GM21737 (cell line): ENCODE results near the gene BCL2L15.

ENCODE experiments used
- ATAC-seq: cut with Tn5 transposase; IDR thresholded peaks from one replicate; pipeline ENCODE4 v1.9.1; 2021; ENCODE audit warnings: mild to moderate bottlenecking, moderate library complexity; ENCODE audit not compliant: unreplicated experiment

Gene BCL2L15

GRCh38 chr1:113912594-113913311, 25.4 kb upstream of the BCL2L15 start:
- ATAC-seq = no peak

- ATAC-seq = peak; percentile 2
Observed at GRCh38 chr1:113905435-113905861, 18.1 kb upstream of the BCL2L15 start.

DNA sequence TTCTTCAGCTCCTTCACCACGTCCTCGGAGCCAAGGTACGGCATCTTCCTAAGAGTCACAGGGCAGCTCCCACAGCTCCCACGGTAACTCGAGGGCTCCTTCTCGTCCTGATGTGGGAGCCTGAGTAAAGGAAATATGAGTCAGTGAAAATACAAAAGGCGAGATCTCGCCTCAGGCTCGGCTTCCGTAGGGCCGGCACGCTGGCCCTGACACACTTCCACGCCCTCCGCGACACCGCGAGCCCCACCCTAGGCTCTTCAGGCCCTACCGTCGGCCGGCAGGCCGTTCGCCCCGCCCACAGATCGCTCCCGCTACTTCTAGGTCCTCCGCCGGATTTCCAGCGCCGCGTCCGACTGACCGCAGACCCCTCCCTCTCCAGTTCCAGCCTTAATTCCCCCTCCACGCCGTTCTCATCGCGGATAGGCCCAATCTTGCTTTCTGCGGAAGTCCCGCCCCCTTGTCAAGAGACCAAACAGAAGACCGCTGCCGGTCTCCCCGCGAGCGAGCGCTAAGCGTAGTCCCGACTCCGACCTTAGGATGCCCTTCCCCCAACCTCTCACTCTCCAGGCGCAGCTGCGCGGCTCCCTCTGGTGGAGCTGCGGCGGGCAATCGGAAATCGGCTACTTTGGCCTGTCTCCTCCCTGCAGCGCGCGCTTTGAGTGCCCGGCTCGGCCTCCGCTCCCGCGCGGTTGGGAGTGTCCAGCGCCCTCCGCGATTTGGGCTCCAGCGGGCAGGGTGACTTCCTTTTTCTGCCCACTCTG, 17.5 kb upstream of the BCL2L15 start, which contains the start of the genes AP4B1 and DCLRE1B:
Gene AP4B1, minus strand, starts transcription at position 126 of the 761 bp plus-strand sequence. Its CDS starts 82 bp downstream, at position 44.
Gene DCLRE1B, plus strand, starts transcription at position 653 of the 761 bp plus-strand sequence. CDS start 261 bp downstream, outside the sequence.
- peak; percentile 86 for ATAC-seq

DNA sequence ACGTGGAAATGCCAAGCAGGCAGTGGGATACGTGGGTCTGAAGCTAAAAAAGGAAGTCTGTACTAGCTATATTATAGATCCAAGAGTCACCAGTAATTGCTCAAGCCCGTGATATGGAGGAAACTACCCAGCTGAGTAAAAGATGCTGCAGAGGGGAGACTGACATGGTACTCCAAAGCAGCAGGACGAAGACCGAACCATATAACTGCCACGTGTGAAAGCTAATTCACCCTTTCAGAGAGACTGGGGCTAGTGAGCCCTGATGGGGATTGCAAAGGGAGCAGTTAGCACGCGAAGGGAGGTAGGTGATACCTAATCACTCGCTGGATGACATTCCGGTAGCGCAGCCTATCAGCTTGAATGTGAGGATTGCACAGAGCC, 16.9 kb upstream of the BCL2L15 start:
- peak; percentile 22 for ATAC-seq

- no peak for ATAC-seq
Observed at GRCh38 chr1:113903501-113904292, 16.3 kb upstream of the BCL2L15 start.

GRCh38 chr1:113901191-113901590, 13.8 kb upstream of the BCL2L15 start:
- no peak for ATAC-seq

DNA sequence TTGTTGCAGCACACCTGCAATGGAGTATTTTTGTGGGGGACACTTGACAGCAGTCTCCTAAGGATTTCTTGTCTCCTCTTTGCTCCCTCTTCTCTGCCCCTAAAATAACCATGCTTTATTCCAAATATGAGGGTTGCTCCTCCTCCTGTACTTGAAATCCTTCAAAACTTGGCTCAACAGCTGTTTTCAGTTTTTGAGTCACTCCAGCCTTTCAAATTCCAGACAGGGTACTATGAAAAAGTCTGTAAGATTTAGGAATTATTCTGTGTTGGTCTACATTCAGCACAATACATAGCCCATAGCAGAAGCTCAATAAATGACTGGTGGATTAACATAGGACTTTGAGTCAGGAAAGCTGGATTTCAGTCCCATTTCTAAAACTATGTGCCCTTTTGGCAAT, 11.7 kb upstream of the BCL2L15 start:
- no peak for ATAC-seq

GRCh38 chr1:113898241-113898814, 10.9 kb upstream of the BCL2L15 start:
- ATAC-seq = no peak

DNA sequence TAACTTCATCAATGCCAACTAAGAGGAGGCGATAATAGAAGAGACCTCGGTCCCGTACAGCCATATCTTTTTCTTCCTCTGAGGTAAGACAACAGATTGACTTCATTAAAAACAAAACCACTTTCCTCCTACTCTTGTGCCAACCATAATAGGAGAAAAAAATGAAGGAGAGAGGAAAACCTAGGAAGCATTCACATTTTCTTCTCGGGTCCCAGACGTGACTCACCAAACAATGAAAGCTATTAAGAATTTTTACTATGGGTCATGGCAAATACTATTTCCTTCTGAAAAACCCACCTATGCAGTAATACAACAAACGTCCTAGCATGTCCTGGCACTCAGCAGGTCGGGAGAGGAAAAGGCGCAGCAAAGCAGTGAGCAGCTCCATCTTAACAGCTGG, 8.6 kb upstream of the BCL2L15 start:
- no peak for ATAC-seq

- no peak for ATAC-seq
Observed at GRCh38 chr1:113895098-113895497, 7.7 kb upstream of the BCL2L15 start.

GRCh38 chr1:113893267-113893666, 5.9 kb upstream of the BCL2L15 start:
- no peak for ATAC-seq

DNA sequence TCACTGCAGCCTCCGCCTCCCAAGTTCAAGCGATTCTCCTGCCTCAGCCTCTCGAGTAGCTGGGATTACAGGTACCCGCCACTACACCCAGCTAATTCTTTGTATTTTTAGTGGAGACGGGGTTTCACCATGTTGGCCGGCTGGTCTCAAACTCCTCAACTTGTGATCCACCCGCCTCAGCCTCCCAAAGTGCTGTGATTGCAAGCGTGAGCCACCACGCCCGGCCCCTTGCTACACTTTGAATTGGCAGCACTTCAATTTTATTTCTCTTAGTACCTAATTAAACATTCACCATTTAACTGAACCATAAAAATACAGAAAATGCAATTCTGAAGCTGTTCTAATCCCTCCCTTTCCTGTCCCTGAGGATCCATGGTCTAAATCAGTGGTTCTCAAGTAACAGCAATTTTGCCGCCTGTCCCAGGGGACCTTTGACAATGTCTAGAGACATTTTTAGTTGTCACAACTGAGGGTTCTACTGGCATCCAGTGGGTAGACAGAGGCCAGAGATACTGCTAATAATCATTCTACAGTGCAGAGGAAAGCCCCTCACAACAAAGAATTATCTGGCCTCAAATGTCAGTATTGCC, 4.3 kb upstream of the BCL2L15 start:
- ATAC-seq = no peak

- no peak for ATAC-seq
Observed at GRCh38 chr1:113890816-113891215, 3.4 kb upstream of the BCL2L15 start.

DNA sequence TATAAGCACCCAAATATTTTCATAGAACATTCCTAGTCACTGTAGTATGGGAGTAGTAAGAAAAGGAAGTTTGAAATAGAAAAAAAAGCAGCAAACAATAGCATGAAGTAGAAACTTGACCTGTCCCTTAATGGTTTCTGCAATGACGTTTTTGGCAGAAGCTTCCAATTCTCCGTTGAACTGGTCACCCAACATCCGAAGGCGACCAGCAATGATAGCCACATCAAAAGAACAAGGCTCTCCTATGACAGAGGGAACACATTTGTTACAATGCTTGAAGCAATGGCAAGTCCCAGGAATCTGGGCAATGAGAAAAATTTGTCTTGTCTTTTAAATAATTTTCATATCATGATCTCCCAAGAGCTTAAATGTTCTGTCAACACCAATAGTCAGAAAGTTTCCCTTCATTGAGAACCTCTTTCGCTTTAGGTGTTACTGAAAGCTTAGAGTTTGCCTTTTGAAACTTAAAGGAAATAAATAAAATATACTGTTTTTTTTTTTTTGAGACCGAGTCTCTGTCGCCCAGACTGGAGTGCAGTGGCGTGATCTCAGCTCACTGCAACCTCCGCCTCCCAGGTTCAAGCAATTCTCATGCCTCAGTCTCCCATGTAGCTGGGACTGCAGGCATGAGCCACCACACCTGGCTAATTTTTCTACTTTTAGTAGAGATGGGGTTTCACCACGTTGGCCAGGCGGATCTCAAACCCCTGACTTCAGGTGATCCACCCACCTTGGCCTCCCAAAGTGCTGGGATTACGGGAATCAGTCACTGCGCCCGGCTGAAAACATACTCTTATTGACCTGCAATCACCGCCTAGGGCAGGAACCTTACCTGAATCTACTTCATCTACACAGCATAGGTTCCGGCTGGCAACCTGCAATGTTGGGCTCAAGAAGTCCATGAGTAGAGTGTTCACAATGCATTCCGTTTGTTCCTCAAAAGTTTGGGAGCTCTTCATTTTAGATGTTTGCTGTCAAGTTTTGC, 672 bp downstream of the BCL2L15 start:
- ATAC-seq = no peak

DNA sequence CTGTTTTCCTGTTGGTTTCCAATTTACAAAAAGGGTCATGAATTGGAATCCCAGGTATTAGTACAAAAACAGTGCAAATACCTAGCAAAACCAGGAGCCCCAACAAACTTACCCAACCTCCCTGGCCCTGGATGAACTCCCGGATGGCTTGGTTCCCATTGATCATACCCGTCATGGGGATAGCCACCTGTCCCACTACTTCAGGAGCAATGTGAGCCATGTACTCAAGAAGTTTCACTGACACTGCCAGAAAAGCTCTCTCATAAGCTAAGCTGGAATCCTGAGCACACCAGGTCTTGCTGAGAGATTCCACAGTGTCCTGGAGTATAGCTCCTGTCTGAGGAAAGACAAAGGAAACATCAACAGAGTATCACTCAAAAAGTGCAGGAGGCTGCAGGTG, 5.7 kb downstream of the BCL2L15 start:
- no peak for ATAC-seq

DNA sequence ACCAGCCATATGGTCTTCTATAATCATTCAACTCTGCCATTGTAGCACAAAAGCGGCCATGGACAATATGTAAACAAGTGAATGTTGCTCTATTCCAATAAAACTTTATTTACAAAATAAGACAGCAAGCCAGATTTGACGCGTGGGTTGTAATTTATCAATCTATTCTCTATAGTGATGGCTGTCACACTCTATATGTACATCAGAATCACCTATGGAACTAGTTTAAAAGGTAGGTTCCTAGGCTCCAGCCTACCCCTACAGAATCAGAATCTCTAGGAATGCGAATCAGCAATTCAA, 7.7 kb downstream of the BCL2L15 start:
- no peak for ATAC-seq

- ATAC-seq = no peak
Observed at GRCh38 chr1:113876176-113876575, 11.2 kb downstream of the BCL2L15 start.

DNA sequence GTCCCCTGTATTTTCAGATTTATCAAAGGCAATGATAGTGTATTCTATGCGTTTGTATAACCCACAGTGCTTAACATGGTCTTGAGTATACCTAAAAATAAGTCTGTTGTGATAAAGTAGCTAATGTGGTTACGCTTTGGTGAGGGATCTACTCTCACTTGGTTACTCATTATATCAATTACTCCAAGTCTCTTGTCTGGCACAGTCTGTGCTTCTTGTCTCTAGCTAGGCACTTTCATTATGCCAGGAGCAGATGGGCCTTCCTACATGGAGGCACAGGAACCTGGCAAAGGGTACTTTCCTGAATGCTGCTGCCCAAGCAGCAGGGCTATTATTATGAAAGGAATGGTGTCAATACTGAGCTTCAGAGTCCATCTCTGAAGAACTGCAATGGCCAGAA, 11.7 kb downstream of the BCL2L15 start:
- ATAC-seq = peak; percentile 34

GRCh38 chr1:113874012-113874879, 13.1 kb downstream of the BCL2L15 start:
- no peak for ATAC-seq
